ENCODE measurements around the gene LBH. TPM values are rescaled to one million over a fixed set of nuclear protein-coding genes. Genes with fewer than 3 reads are reported as not detected.

LBH gene
- total RNA-seq, 1 donor from 2014 or later, result 45.9 TPM

Small RNA genes lying within 50 kb of the gene (small RNA-seq; reads per million reads assigned to genes)
- gene SNORA10B, result not detected

Other genes with a start within 250 kb of the LBH start
- 125 TPM for gene YPEL5, start 84.5 kb upstream of the LBH start, total RNA-seq
- gene LCLAT1, start 215.7 kb downstream of the LBH start, total RNA-seq, result 34.8 TPM

Measured in occipital lobe (tissue), 2 donors.